ENCODE results near the gene CATSPERE.
A peak's percentile ranks its signal among the peaks of the same experiment; 100 is the strongest.
"Not testable (repeated sequence)": the region's sequence is repeated elsewhere in the genome, so short reads cannot be mapped to it uniquely, and the experiment has no call there.

Gene CATSPERE

GRCh38 chr1:244449936-244450508, 11.1 kb upstream of the CATSPERE start:
- no peak for DNase-seq

- peak; percentile 70 for DNase-seq
Measured at GRCh38 chr1:244450597-244451538, 10.2 kb upstream of the CATSPERE start.

GRCh38 chr1:244451539-244451950, 9.5 kb upstream of the CATSPERE start, which contains the start of gene ADSS2:
Gene ADSS2, minus strand, starts transcription at chr1:244451909. Its CDS starts 92 bp downstream, at chr1:244451817.
- DNase-seq: no peak

GRCh38 chr1:244451951-244452795, 8.9 kb upstream of the CATSPERE start:
- DNase-seq: peak; percentile 99

- DNase-seq: no peak
Measured at GRCh38 chr1:244454412-244454811, 6.7 kb upstream of the CATSPERE start.

GRCh38 chr1:244456586-244456985, 4.5 kb upstream of the CATSPERE start:
- no peak for DNase-seq

GRCh38 chr1:244458781-244459180, 2.3 kb upstream of the CATSPERE start:
- no peak for DNase-seq

- DNase-seq: peak; percentile 40
Measured at GRCh38 chr1:244460197-244460596, 876 bp upstream of the CATSPERE start.

GRCh38 chr1:244466724-244467123, 5.7 kb downstream of the CATSPERE start:
- DNase-seq: no peak

- DNase-seq: no peak
Measured at GRCh38 chr1:244473059-244473605, 12.1 kb downstream of the CATSPERE start.

- DNase-seq: not testable (repeated sequence)
Measured at GRCh38 chr1:244484971-244485370, 23.9 kb downstream of the CATSPERE start.

- DNase-seq: no peak
Measured at GRCh38 chr1:244494653-244495052, 33.6 kb downstream of the CATSPERE start.

GRCh38 chr1:244496186-244496585, 35.1 kb downstream of the CATSPERE start:
- no peak for DNase-seq

GRCh38 chr1:244497805-244498204, 36.7 kb downstream of the CATSPERE start:
- DNase-seq: no peak

- DNase-seq: not testable (repeated sequence)
Measured at GRCh38 chr1:244499484-244499883, 38.4 kb downstream of the CATSPERE start.

GRCh38 chr1:244500515-244500914, 39.4 kb downstream of the CATSPERE start:
- not testable (repeated sequence) for DNase-seq

GRCh38 chr1:244502630-244503029, 41.6 kb downstream of the CATSPERE start:
- no peak for DNase-seq

GRCh38 chr1:244513493-244513892, 52.4 kb downstream of the CATSPERE start:
- no peak for DNase-seq

- DNase-seq: no peak
Measured at GRCh38 chr1:244515680-244516079, 54.6 kb downstream of the CATSPERE start.

GRCh38 chr1:244536316-244536715, 75.2 kb downstream of the CATSPERE start:
- DNase-seq: no peak

- DNase-seq: no peak
Measured at GRCh38 chr1:244545511-244545910, 84.4 kb downstream of the CATSPERE start.

GRCh38 chr1:244548558-244549115, 87.6 kb downstream of the CATSPERE start:
- no peak for DNase-seq
